Naive B cell (primary cell): ENCODE measurements around the gene FKBP2. TPM values are rescaled to one million over a fixed set of nuclear protein-coding genes. Genes with fewer than 3 reads are reported as not detected.
A peak's percentile ranks its signal among the peaks of the same experiment; 100 is the strongest.

Experiments
- ATAC-seq, 2 donors: fragments of 150-1000 bp; cut with Tn5 transposase; 2 replicates each; pipeline ENCODE4 v1.10.0; 2021; ENCODE audit warnings: low read depth in 2 of 2, mild to moderate bottlenecking in 2 of 2, moderate library complexity in 2 of 2
- DNase-seq: peaks from one replicate; pipeline ENCODE4 v3.0.0; 2022
- H3K27ac Mint-ChIP-seq, 6 donors: one replicate each; pipeline ENCODE4 v1.8.0; 2020 to 2022; ENCODE audit warnings: mild to moderate bottlenecking in 6 of 6, mixed read lengths in 6 of 6, moderate library complexity in 5 of 6, inconsistent platforms in 2 of 6
- H3K27me3 Mint-ChIP-seq, 3 donors: one replicate each; pipeline ENCODE4 v1.8.0; 2021 to 2022; ENCODE audit warnings: mixed read lengths in 3 of 3, mild to moderate bottlenecking in 1 of 3
- H3K36me3 Mint-ChIP-seq, 2 donors: one replicate each; pipeline ENCODE4 v1.8.0; 2020 to 2022; ENCODE audit warnings: mixed read lengths in 2 of 2, inconsistent platforms in 1 of 2, mild to moderate bottlenecking in 1 of 2
- H3K4me1 Mint-ChIP-seq, 3 donors: one replicate each; pipeline ENCODE4 v1.8.0; 2020 to 2022; ENCODE audit warnings: mixed read lengths in 3 of 3, inconsistent platforms in 1 of 3, mild to moderate bottlenecking in 1 of 3, moderate library complexity in 1 of 3
- H3K4me3 Mint-ChIP-seq, 8 donors: one replicate each; pipeline ENCODE4 v1.8.0; 2020 to 2022; ENCODE audit warnings: mild to moderate bottlenecking in 8 of 8, mixed read lengths in 8 of 8, moderate library complexity in 8 of 8, inconsistent platforms in 2 of 8
- H3K9me3 Mint-ChIP-seq, 7 donors: one replicate each; pipeline ENCODE4 v1.8.0; 2020 to 2022; ENCODE audit warnings: mixed read lengths in 7 of 7, mild to moderate bottlenecking in 5 of 7, inconsistent platforms in 2 of 7, moderate library complexity in 1 of 7
- polyA plus RNA-seq, 6 donors: library from polyadenylated mRNA; unstranded; fragments of 300-500 nt; fragmentation: Illumina TruSeq; gene quantifications; one replicate each; pipeline ENCODE4 v1.2.3, GENCODE V29; 2021; ENCODE audit warnings: low read depth in 6 of 6

Gene FKBP2
- 10 to 100 TPM; 65.3 to 94.8 (median 79.8) TPM for polyA plus RNA-seq

GRCh38 chr11:64240435-64241240 is at the start of gene FKBP2:
Gene FKBP2 (plus strand): TSS chr11:64241095. CDS start chr11:64242388, 1,293 bp downstream.
- no peaks in the 10 kb centered on the region for H3K27me3 Mint-ChIP-seq
- no peaks in the 10 kb centered on the region for H3K36me3 Mint-ChIP-seq
- H3K9me3 Mint-ChIP-seq = no peaks in the 10 kb centered on the region
- peak within 1 kb of the TSS; percentile 99 to 100 (median 100) for H3K27ac Mint-ChIP-seq
- ATAC-seq (peak; percentile 63 to 65), DNase-seq (peak; percentile 99)
- H3K4me1 Mint-ChIP-seq = peaks cover 30 to 69% (median 68%) of the 10 kb centered on the region in 3 donors
- H3K4me3 Mint-ChIP-seq = peak within 1 kb of the TSS; percentile 87 to 97 (median 91)

- Mint-ChIP-seq H3K27ac (no peak overlapping the region), H3K27me3 (no peaks in the 10 kb centered on the region), H3K36me3 (peaks cover 14 to 20% of the 10 kb centered on the region in 2 donors), H3K4me3 (peak overlapping the region in 1 of 8 donors; percentile 58), H3K9me3 (no peaks in the 10 kb centered on the region), H3K4me1 (peaks cover 10 to 24% (median 12%) of the 10 kb centered on the region in 3 donors)
- DNase-seq (no peak), ATAC-seq (no peak)
Observed at GRCh38 chr11:64192434-64192833, 48.5 kb upstream of the FKBP2 start.

DNA sequence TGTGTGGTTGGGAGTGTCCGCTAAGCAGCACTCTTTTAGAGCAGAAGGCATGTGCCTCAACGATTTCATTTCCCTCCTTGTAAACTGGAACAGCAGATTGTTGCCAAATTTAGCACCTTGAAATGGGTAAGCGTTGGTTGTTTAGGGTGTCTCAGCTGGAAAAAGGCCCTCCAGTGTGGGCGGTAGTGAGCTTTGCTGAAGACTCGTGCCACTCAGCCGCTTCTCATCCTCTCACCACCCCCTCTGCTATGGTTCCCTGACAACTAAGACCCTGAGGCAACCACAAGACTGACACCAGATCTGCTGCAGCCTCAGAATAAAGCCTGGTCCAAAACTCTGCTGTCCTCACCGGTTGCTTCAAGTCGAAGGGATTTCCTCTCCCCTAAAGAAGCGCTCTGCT is 44.3 kb upstream of the FKBP2 start:
- peaks cover 6 to 12% (median 10%) of the 10 kb centered on the region in 3 donors for H3K4me1 Mint-ChIP-seq
- no peak for DNase-seq
- H3K9me3 Mint-ChIP-seq = no peaks in the 10 kb centered on the region
- ATAC-seq = no peak
- H3K4me3 Mint-ChIP-seq = no peak overlapping the region
- peaks cover 18 to 28% of the 10 kb centered on the region in 2 donors for H3K36me3 Mint-ChIP-seq
- H3K27ac Mint-ChIP-seq = peak overlapping the region in 1 of 6 donors; percentile 43
- no peaks in the 10 kb centered on the region for H3K27me3 Mint-ChIP-seq

- Mint-ChIP-seq H3K4me3 (no peak overlapping the region), H3K4me1 (peaks cover 0 to 10% (median 0%) of the 10 kb centered on the region in 3 donors), H3K27me3 (no peaks in the 10 kb centered on the region), H3K9me3 (no peaks in the 10 kb centered on the region), H3K36me3 (peaks cover 27 to 32% of the 10 kb centered on the region in 2 donors), H3K27ac (no peak overlapping the region)
- DNase-seq (no peak), ATAC-seq (no peak)
Observed at GRCh38 chr11:64198511-64198910, 42.4 kb upstream of the FKBP2 start.

GRCh38 chr11:64201543-64201942 is 39.4 kb upstream of the FKBP2 start:
- no peak for ATAC-seq
- H3K36me3 Mint-ChIP-seq = peaks cover 23 to 33% of the 10 kb centered on the region in 2 donors
- H3K4me1 Mint-ChIP-seq = peaks cover 17 to 26% (median 24%) of the 10 kb centered on the region in 3 donors
- no peak overlapping the region for H3K27ac Mint-ChIP-seq
- no peak for DNase-seq
- no peak overlapping the region for H3K4me3 Mint-ChIP-seq
- no peaks in the 10 kb centered on the region for H3K9me3 Mint-ChIP-seq
- no peaks in the 10 kb centered on the region for H3K27me3 Mint-ChIP-seq

- H3K9me3 Mint-ChIP-seq = no peaks in the 10 kb centered on the region
- H3K4me1 Mint-ChIP-seq = peaks cover 18 to 39% (median 37%) of the 10 kb centered on the region in 3 donors
- peaks cover 18 to 23% of the 10 kb centered on the region in 2 donors for H3K36me3 Mint-ChIP-seq
- DNase-seq = no peak
- no peaks in the 10 kb centered on the region for H3K27me3 Mint-ChIP-seq
- no peak overlapping the region for H3K27ac Mint-ChIP-seq
- H3K4me3 Mint-ChIP-seq = no peak overlapping the region
- no peak for ATAC-seq
Observed at GRCh38 chr11:64202992-64203391, 37.9 kb upstream of the FKBP2 start.

- DNase-seq = no peak
- H3K27ac Mint-ChIP-seq = peak overlapping the region in 2 of 6 donors; percentile 47 to 81
- H3K9me3 Mint-ChIP-seq = no peaks in the 10 kb centered on the region
- no peak for ATAC-seq
- peaks cover 18 to 23% of the 10 kb centered on the region in 2 donors for H3K36me3 Mint-ChIP-seq
- peak overlapping the region in 2 of 8 donors; percentile 16 to 55 for H3K4me3 Mint-ChIP-seq
- H3K27me3 Mint-ChIP-seq = no peaks in the 10 kb centered on the region
- H3K4me1 Mint-ChIP-seq = peaks cover 24 to 44% (median 43%) of the 10 kb centered on the region in 3 donors
Observed at GRCh38 chr11:64203421-64204079, 37.3 kb upstream of the FKBP2 start.

GRCh38 chr11:64204080-64204440 is 36.8 kb upstream of the FKBP2 start:
- ATAC-seq = no peak
- H3K4me1 Mint-ChIP-seq = peaks cover 29 to 50% (median 48%) of the 10 kb centered on the region in 3 donors
- DNase-seq = no peak
- H3K27me3 Mint-ChIP-seq = no peaks in the 10 kb centered on the region
- H3K9me3 Mint-ChIP-seq = no peaks in the 10 kb centered on the region
- H3K27ac Mint-ChIP-seq = peak overlapping the region in 5 of 6 donors; percentile 47 to 97 (median 82)
- H3K36me3 Mint-ChIP-seq = peaks cover 18 to 23% of the 10 kb centered on the region in 2 donors
- H3K4me3 Mint-ChIP-seq = peak overlapping the region in 1 of 8 donors; percentile 16

GRCh38 chr11:64204464-64204989 is 36.4 kb upstream of the FKBP2 start:
- DNase-seq = peak; percentile 73
- no peaks in the 10 kb centered on the region for H3K9me3 Mint-ChIP-seq
- no peaks in the 10 kb centered on the region for H3K27me3 Mint-ChIP-seq
- peak overlapping the region; percentile 60 to 97 (median 82) for H3K27ac Mint-ChIP-seq
- H3K4me3 Mint-ChIP-seq = peak overlapping the region; percentile 55 to 86 (median 69)
- peak; percentile 61 to 70 for ATAC-seq
- peaks cover 31 to 54% (median 51%) of the 10 kb centered on the region in 3 donors for H3K4me1 Mint-ChIP-seq
- H3K36me3 Mint-ChIP-seq = peaks cover 18 to 23% of the 10 kb centered on the region in 2 donors

DNA sequence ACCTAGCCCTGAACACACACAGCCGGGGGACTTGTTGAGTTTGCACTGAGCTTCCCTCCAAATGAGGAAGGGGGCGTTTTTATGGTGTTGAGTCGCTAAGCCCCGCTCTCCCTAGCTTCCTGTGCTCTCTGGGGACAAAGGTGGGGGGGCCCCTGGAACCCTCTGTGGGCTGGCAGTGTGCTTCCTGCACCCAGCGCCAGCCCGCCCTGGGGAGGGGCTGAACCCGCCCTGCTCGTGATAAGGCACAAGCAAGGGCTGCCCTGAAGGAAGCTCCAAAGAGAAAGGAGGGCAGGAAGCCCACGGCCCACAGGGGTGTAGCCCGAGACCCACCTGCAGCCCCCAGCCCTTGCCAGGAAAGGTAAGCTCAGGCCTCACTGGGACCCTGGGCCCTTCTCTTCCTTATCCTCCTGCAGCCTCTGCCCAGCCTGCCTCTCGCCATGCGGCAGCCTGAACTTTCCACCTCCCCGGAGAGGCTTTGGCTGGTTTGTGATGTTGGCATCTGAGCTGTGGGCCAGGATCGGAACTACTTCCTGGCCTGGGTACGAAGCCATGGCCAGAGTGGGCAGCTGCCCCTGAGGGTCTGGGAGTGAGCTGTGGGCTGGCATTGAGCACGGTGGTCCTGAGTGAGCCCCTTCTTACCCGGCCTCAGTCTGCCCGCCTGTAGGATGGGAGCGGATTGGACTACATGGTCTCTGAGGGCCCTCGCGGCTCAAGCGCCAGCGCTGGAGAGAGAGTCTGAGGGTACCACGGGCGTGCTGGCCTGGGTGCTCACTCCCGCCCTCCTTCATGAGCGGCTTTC is 34.2 kb upstream of the FKBP2 start, which contains the start of gene FERMT3:
TSS of gene FERMT3 (plus strand) at position 265 of the 799 bp plus-strand sequence. CDS start 644 bp downstream, outside the sequence.
- Mint-ChIP-seq H3K4me3 (peak within 1 kb of the TSS; percentile 90 to 96 (median 93)), H3K9me3 (no peaks in the 10 kb centered on the region), H3K4me1 (peaks cover 32 to 66% (median 63%) of the 10 kb centered on the region in 3 donors), H3K27ac (peak within 1 kb of the TSS; percentile 89 to 96 (median 92)), H3K27me3 (no peaks in the 10 kb centered on the region), H3K36me3 (peaks cover 14 to 16% of the 10 kb centered on the region in 2 donors)
- ATAC-seq (peak; percentile 54 to 63), DNase-seq (peak; percentile 72)

DNA sequence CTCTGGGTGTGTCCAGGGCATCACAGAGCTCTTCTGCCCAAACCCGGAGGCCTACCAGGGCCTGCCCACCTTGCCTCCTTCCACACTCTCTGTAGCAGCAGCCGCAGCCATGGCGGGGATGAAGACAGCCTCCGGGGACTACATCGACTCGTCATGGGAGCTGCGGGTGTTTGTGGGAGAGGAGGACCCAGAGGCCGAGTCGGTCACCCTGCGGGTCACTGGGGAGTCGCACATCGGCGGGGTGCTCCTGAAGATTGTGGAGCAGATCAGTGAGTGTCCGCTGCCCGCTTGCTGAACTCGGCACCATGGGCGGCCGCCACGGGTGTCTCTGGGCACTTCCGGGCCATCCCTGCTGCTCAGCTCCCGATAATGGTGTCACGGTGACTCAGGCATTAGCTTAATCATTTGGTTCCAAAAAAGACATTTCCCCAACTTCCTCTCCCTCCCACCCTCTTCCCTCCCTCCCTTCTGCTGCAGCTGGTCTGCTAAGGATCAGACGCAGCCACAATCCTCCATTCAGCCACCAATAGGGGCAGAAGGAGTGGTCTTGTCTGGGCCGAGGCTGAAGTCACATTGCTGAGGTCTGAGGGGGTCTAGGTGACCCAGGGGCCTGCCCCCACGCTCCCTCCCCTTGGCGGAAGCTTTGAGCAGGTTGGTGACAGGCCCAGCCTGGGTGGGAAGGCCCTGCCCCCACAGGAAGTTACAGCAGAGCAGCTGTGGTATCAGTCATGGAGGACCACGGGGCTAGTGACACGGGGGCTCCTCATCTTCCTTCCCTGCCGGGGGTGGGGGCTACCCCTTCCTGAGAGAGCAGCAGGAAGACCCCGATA is 33.4 kb upstream of the FKBP2 start:
- Mint-ChIP-seq H3K9me3 (no peaks in the 10 kb centered on the region), H3K4me1 (peaks cover 41 to 74% (median 71%) of the 10 kb centered on the region in 3 donors), H3K36me3 (peaks cover 10 to 24% of the 10 kb centered on the region in 2 donors), H3K4me3 (peak overlapping the region; percentile 90 to 96 (median 93)), H3K27me3 (no peaks in the 10 kb centered on the region), H3K27ac (peak overlapping the region; percentile 89 to 96 (median 92))
- peak; percentile 65 to 67 for ATAC-seq
- DNase-seq = peak; percentile 71
